ENCODE measurements around the gene MINDY4.

- TF ChIP-seq CTCF (IDR thresholded peaks at IDR 0.05; ENCODE audit: insufficient read depth, low read length, poor library complexity, severe bottlenecking) (no peak), EZH2phosphoT487 (conservative IDR thresholded peaks at IDR 0.05; ENCODE audit: low read length) (no peak)
Measured at GRCh38 chr7:30733691-30734090, 37.5 kb upstream of the MINDY4 start.

All from SU-DHL-6 (cell line).